Astrocyte (in vitro differentiated cells and primary cell): ENCODE measurements around the gene REEP1. TPM values are rescaled to one million over a fixed set of nuclear protein-coding genes. Genes with fewer than 3 reads are reported as not detected.

ENCODE experiments used
- DNase-seq: peaks from one replicate; pipeline ENCODE4 v3.0.0-alpha.2; 2010; ENCODE audit warnings: low read depth
- FAIRE-seq: peaks from 2 replicates; lab custom pipeline; 2011; peaks lifted over from hg19 to GRCh38; lab: Jason Lieb, UNC
- H2AFZ ChIP-seq: 2 replicates; pipeline ENCODE4 v1.6.0; 2012; ENCODE audit warnings: low read depth, low read length, inconsistent platforms
- H3K27ac ChIP-seq: 2 replicates; pipeline ENCODE4 v1.5.1; 2011; ENCODE audit warnings: low read depth, low read length, inconsistent platforms
- H3K27me3 ChIP-seq: 2 replicates; pipeline ENCODE4 v1.6.0; 2011; ENCODE audit warnings: low read length, inconsistent platforms; ENCODE audit not compliant: insufficient read depth
- H3K36me3 ChIP-seq: 2 replicates; pipeline ENCODE4 v1.5.1; 2011; ENCODE audit warnings: low read length, inconsistent platforms; ENCODE audit not compliant: insufficient read depth
- H3K4me1 ChIP-seq: 2 replicates; pipeline ENCODE4 v1.5.1; 2011; ENCODE audit warnings: low read length, inconsistent platforms; ENCODE audit not compliant: insufficient read depth
- H3K4me2 ChIP-seq: 2 replicates; pipeline ENCODE4 v1.6.0; 2012; ENCODE audit warnings: low read length, inconsistent platforms
- H3K4me3 ChIP-seq: 2 replicates; pipeline ENCODE4 v1.5.1; 2011; ENCODE audit warnings: low read depth, mild to moderate bottlenecking, low read length, inconsistent platforms; ENCODE audit not compliant: insufficient read depth
- H3K79me2 ChIP-seq: 2 replicates; pipeline ENCODE4 v1.6.0; 2012; ENCODE audit warnings: mild to moderate bottlenecking, low read length, inconsistent platforms; ENCODE audit not compliant: insufficient read depth
- H3K9ac ChIP-seq: 2 replicates; pipeline ENCODE4 v1.6.0; 2012; ENCODE audit warnings: mild to moderate bottlenecking, low read length, inconsistent platforms
- H3K9me3 ChIP-seq: 2 replicates; pipeline ENCODE4 v1.5.1; 2012; ENCODE audit warnings: low read depth, mild to moderate bottlenecking, low read length, inconsistent platforms; ENCODE audit not compliant: insufficient read depth
- H4K20me1 ChIP-seq: 2 replicates; pipeline ENCODE4 v1.6.0; 2012; ENCODE audit warnings: low read length, inconsistent platforms; ENCODE audit not compliant: insufficient read depth
- H3K27ac Mint-ChIP-seq: one replicate; pipeline ENCODE4 v1.8.0; 2021; ENCODE audit warnings: mild to moderate bottlenecking, mixed read lengths; ENCODE audit not compliant: unreplicated experiment
- H3K27me3 Mint-ChIP-seq: one replicate; pipeline ENCODE4 v1.8.0; 2021; ENCODE audit warnings: low read depth, mixed read lengths; ENCODE audit not compliant: unreplicated experiment
- H3K36me3 Mint-ChIP-seq: one replicate; pipeline ENCODE4 v1.8.0; 2021; ENCODE audit warnings: low read depth, mixed read lengths; ENCODE audit not compliant: unreplicated experiment
- H3K4me1 Mint-ChIP-seq: one replicate; pipeline ENCODE4 v1.8.0; 2021; ENCODE audit warnings: low read depth, mixed read lengths; ENCODE audit not compliant: unreplicated experiment
- H3K4me3 Mint-ChIP-seq: one replicate; pipeline ENCODE4 v1.8.0; 2021; ENCODE audit warnings: mild to moderate bottlenecking, moderate library complexity, mixed read lengths; ENCODE audit not compliant: unreplicated experiment
- H3K9me3 Mint-ChIP-seq: one replicate; pipeline ENCODE4 v1.8.0; 2021; ENCODE audit warnings: mild to moderate bottlenecking, mixed read lengths; ENCODE audit not compliant: unreplicated experiment
- CTCF ChIP-seq: IDR thresholded peaks from 2 replicates; pipeline ENCODE4 v1.5.1; 2011; ENCODE audit warnings: low read depth, mild to moderate bottlenecking, inconsistent platforms, low read length, moderate library complexity; ENCODE audit not compliant: insufficient read depth
- EZH2 ChIP-seq: IDR thresholded peaks from 2 replicates; pipeline ENCODE4 v1.6.1; 2012; ENCODE audit warnings: mild to moderate bottlenecking, low read length, inconsistent platforms; ENCODE audit not compliant: insufficient read depth
- total RNA-seq: library from RNA; stranded (reverse); gene quantifications from 2 replicates; pipeline ENCODE4 v1.2.1, GENCODE V29; 2021

Gene REEP1
- total RNA-seq, 1 donor from 2014 or later, result 0.61 TPM

GRCh38 chr2:86293612-86294011 lies 43.8 kb downstream of the REEP1 start:
- Histone ChIP-seq H3K36me3 (no peaks in the 10 kb centered on the region), H3K9ac (no peak overlapping the region), H3K27ac (no peak overlapping the region), H3K4me1 (no peaks in the 10 kb centered on the region), H2AFZ (no peak overlapping the region), H3K27me3 (peaks cover 15% of the 10 kb centered on the region), H3K79me2 (no peaks in the 10 kb centered on the region), H3K4me3 (no peak overlapping the region), H3K9me3 (no peaks in the 10 kb centered on the region), H3K4me2 (no peak overlapping the region), H4K20me1 (no peaks in the 10 kb centered on the region)
- TF ChIP-seq EZH2 (no peak), CTCF (no peak)
- no peak overlapping the region for H3K27ac Mint-ChIP-seq
- no peak overlapping the region for H3K4me3 Mint-ChIP-seq
- H3K27me3 Mint-ChIP-seq, result peaks cover 21% of the 10 kb centered on the region
- H3K36me3 Mint-ChIP-seq, result no peaks in the 10 kb centered on the region
- H3K9me3 Mint-ChIP-seq, result no peaks in the 10 kb centered on the region
- DNase-seq (peak; percentile 7), FAIRE-seq (no peak)
- H3K4me1 Mint-ChIP-seq, result no peaks in the 10 kb centered on the region

- no peaks in the 10 kb centered on the region for H3K4me1 ChIP-seq
- no peaks in the 10 kb centered on the region for H3K9me3 ChIP-seq
- no peaks in the 10 kb centered on the region for H4K20me1 ChIP-seq
- no peaks in the 10 kb centered on the region for H3K36me3 Mint-ChIP-seq
- TF ChIP-seq CTCF (no peak), EZH2 (no peak)
- no peaks in the 10 kb centered on the region for H3K79me2 ChIP-seq
- H3K4me3 ChIP-seq, result no peak overlapping the region
- H3K4me2 ChIP-seq, result no peak overlapping the region
- peaks cover 14% of the 10 kb centered on the region for H3K27me3 ChIP-seq
- H3K4me1 Mint-ChIP-seq, result no peaks in the 10 kb centered on the region
- H3K27ac Mint-ChIP-seq, result no peak overlapping the region
- H3K36me3 ChIP-seq, result no peaks in the 10 kb centered on the region
- H3K9me3 Mint-ChIP-seq, result no peaks in the 10 kb centered on the region
- FAIRE-seq, result no peak
- peaks cover 21% of the 10 kb centered on the region for H3K27me3 Mint-ChIP-seq
- no peak overlapping the region for H2AFZ ChIP-seq
- H3K27ac ChIP-seq, result no peak overlapping the region
- H3K9ac ChIP-seq, result no peak overlapping the region
- no peak overlapping the region for H3K4me3 Mint-ChIP-seq
- no peak for DNase-seq
Observed at GRCh38 chr2:86292571-86293515, 44.6 kb downstream of the REEP1 start.

- DNase-seq (no peak), FAIRE-seq (no peak)
- no peak overlapping the region for H3K9ac ChIP-seq
- Mint-ChIP-seq H3K4me1 (no peaks in the 10 kb centered on the region), H3K27me3 (peaks cover 15% of the 10 kb centered on the region), H3K36me3 (no peaks in the 10 kb centered on the region), H3K9me3 (no peaks in the 10 kb centered on the region), H3K27ac (no peak overlapping the region), H3K4me3 (no peak overlapping the region)
- no peaks in the 10 kb centered on the region for H3K9me3 ChIP-seq
- no peaks in the 10 kb centered on the region for H3K79me2 ChIP-seq
- no peak for TF ChIP-seq CTCF
- no peaks in the 10 kb centered on the region for H3K4me1 ChIP-seq
- no peaks in the 10 kb centered on the region for H3K36me3 ChIP-seq
- H3K4me3 ChIP-seq, result no peak overlapping the region
- H4K20me1 ChIP-seq, result no peaks in the 10 kb centered on the region
- H3K4me2 ChIP-seq, result no peak overlapping the region
- no peak overlapping the region for H3K27ac ChIP-seq
- no peak overlapping the region for H2AFZ ChIP-seq
- peaks cover 11% of the 10 kb centered on the region for H3K27me3 ChIP-seq
Observed at GRCh38 chr2:86291328-86291662, 46.1 kb downstream of the REEP1 start.
